Stimulated activated CD8-positive, alpha-beta memory T cell treated with anti-CD3 and anti-CD28 coated beads, Interleukin-2, amount 100 ng/mL, for 1 hour (primary cell): ENCODE data around the gene CENPM.
A peak's percentile ranks its signal among the peaks of the same experiment; 100 is the strongest.

ENCODE experiments used
- DNase-seq, 2 donors: peaks; one replicate each; pipeline ENCODE4 v3.0.0-alpha.2; 2020; ENCODE audit warnings: low read depth in 2 of 2

The CENPM gene

DNA sequence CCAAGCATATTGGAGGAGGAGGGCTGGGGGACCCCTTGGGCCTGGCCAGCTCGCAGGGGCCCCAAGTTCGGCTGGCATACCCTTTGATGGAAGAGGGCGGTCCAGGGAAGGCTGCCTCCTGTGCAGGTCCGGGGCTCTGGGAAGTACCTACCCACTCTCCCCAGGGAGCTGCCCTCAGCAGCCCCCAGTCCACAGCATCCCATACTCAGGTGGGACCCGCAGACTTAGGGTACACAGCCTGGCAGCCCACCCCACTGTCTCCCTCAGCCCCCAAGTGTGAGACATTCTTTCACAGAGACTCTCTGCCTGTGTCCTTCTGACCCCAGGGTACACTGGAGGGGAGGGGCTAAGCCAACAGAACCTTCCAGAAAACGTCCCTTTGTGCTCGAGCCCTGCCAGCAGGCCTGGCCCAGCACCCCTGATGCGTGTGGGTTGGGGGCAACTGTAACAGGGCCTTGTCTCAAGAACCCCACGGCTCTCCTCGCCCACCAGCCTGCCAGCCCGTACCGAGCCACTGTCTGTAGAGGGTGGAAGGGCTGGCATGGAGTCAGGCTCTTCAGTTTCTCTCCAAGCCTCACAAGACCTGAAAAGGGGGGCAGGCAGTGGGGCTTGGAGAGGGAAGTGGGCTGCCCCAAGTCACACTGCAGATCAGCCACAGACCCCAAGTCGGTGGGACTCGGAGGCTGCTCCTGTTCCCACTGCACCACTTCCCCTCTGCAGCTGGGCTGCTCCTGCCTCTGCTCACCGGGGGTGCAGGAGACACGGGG, 13.4 kb downstream of the CENPM start:
- no peak for DNase-seq

DNA sequence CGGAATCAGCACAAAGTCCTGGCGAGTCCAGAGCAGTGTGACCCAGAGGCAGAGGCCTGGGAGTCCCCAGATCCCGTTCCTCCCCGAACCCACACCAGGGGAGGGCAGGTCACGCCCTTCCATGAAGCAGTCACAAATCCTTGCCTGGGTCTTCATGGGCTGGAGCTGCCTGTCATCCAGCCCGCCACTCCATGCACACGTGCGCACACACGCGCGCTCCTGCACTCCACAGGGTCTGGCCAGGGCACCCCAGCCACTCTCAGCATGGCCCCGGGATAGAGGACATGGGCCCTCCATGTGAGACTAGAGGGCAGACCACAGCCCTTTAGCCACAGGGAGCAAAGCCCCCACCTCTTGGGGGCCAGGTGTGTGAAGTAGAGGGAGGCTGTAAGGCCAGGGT, 14.6 kb downstream of the CENPM start:
- no peak for DNase-seq

DNA sequence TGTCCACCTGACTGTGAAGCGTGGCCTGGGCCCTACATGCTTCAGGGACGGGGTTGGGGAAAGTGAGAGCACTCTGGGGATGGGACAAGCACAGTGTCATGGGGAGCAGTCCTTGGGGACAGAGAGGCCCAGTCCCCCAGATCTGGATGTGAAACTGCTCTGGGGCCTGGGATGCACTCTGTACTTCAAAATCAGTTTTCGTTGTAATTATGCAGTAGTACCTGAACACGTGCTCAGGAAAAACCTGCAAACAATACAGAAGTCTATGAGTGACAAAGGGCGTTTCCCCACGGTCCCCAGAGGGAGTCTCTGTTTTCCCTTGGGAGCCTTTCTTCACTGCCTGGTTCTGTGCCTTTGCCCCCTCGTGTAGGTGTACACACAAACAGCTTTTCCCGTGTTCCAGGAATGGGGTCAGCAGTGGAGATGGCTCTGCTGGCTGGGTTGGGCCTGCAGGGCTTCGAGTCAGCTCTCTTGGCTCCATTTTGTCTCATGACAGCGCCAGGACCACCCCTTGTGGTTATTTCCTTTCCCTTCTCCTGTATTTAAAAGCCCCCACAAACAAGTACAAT, 15.2 kb downstream of the CENPM start:
- no peak for DNase-seq

DNA sequence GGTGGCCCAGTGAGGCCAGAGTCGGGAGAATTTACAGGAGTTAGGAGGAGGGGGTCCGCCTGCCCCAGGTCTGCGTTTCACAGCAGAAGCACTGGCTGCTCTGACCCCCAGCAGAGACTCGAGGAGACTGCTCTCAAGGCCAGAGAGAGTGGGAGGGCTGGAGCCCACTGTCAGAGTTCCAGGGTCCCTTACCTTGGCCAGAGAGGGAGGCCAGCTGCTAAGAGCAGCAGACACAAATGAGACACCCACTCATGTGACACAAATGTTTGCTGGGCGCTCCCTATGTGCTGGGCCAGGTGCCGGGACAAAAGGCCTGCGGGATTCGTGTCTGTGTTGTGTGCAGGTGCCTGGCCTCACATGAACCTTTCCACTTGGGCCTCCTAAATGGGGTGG, 17.5 kb downstream of the CENPM start:
- no peak for DNase-seq

DNA sequence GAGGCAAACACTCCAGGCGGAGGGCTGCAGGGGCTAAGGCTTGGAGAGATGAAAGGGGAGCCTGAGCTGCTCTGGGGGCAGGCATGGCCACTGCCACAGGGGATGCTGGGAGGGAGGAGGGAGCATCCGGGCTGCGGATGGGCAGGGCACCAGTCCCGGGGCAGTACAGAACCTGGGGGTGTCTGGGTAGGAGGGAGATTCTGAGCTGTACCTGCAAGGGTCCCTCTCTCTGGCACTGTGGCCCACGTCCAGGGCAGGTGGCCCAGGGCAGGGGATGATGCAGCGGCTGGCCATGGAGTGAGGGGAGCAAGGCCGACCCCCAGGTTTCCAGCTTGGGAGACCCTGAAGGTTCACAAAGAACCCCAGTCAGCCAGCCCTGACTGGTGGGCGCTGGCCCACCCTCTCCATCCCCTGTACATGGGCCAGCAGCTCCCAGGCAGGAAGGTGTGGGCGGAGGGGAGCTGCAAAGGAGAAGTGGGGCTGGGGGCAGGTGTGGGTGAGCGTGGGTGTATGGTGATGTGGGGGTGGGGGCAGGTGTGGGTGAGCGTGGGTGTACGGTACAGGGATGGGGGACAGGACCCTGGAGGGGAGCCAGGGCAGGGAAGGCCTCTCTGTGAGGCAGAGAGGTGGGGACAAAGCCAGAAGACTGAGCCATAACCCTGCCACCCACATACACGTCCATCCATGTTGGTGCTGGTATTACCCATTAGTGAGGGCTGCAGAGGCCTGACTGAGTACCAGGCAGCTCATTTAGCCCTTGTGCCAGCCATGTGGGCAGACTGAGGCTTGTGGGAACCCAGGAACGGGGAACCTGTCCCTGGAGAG, 18.1 kb downstream of the CENPM start:
- DNase-seq = no peak

DNA sequence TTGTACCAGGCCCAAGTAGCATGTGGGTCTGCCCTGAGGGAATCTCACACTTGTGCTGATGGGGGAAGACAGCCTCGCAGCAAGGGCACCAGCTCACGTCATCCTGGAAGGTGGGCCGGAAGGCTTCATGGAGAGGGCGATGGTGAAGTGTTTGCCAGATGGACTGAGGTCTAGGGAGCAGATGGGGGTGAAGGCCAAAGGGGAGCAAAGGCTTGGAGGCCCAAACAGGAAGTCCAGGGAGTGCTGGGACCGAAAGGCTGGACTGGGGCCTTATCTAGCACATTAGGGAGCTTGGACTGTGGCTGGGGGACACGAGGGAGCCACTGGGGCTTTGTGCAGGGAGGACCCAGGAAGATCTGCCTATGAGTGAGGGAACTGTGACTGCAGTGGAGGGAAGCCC, 19.1 kb downstream of the CENPM start:
- no peak for DNase-seq

DNA sequence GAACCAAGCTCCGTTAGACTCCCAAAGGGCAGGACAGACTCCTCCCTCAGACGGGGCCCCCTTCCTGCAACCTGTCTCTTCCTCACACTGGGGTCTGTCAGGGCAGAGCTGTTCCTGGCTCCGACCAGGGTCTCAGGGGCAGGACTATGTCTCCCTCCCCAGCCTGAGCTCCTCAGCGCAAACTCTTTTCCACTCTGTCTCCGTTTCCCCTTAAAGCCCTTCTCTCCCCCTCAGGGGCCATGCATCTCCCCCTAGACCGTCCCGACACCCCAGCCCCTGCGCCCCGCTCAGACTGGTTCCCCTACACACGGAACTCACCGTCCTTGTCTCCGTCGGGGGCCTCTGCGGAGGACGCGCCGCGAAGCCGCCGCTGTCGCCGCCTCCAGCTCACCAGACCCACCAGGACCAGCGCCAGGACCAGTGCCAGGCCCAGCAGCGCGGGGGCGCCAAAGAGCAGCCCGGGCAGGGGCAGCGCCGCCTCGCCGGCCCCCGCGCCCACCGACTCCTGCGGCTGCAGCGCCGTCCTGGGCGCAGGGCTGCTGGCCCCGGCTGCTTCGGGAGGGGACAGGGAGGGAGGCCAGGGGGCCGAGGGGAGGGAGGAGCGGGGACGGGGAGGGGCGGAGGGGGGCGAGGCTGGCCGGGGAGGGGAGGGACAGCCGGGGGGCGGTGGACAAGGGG, 21.0 kb downstream of the CENPM start:
- peak; percentile 47 to 60 for DNase-seq

DNA sequence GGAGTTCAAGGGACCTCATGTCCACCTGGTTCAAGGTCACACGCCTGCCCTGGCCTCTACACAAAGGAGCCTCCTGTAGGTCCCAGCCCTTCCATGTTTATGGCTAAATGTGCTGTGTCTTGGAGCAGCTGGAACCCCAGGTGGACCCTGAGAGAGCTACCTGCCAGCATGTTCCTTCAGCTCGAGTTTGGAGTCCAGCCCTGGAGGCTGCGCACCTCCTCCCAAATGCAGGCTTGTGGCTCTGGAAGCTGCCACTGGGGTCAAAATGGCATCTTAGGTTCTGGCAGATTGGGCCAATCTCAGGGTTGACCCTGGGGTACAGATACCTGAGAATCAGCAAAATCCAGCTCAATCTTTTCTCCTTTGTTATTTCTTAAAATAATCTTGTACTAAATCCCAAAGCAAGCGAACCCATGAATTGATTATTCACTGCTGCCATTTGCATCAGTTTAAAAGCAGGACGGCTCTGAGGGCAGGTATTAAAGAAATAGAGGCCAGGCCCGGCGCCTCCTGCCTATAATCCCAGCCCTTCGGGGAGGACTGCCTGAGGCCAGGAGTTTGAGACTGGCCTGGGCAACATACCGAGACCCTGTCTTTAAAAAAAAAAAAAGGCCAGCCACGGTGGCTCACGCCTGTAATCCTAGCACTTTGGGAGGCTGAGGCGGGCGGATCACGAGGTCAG, 23.2 kb downstream of the CENPM start:
- no peak for DNase-seq

DNA sequence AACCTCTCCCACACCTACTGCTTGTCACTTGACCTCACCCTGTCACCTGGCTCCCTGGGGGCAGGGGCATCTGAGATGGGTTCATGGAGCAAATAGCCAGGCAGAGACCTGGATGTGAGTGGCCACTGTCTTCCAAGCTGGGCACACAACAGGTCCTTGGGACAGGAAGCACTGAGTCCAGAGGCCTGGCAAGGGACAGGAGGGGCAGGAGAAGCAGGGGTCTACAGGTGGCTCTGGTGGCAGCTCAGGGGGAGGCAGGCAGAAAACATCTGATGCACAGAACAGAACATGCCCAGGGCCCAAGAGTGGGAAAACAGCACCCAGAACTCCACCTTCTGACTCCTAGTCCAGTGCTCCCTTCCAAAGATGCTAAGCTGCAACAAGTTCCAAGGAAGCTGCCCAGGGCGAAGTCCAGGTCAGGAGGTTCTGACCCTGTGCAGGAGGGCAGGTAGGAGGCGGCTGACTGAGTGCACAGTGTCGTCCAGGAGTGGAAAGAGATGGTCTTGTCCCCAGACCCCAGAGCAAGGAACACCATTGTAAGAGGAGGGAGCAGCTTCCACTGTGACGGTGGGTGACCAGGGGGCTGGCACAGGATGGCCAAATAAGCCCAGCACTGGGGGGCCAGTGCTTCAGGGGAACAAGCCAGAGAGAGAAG, 23.9 kb downstream of the CENPM start:
- DNase-seq = no peak

DNA sequence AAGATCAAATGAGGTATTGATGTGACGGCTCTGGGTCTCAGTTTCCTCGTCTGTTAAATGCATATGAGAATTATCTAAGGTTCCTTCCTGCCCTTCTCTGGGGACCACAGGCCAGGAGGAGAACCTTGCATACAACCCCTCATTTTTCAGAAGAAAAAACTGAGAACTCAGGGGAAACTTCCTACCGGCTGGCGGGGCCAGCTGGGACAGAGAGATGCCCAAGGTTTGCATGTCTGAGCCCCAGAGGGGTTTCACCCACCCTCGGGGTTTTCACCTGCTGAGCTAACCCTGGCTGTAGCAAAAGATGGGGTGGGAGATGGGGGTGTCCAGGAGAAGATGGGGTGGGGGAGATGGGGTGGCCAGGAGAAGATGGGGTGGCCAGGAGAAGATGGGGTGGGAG, 24.6 kb downstream of the CENPM start:
- no peak for DNase-seq

DNA sequence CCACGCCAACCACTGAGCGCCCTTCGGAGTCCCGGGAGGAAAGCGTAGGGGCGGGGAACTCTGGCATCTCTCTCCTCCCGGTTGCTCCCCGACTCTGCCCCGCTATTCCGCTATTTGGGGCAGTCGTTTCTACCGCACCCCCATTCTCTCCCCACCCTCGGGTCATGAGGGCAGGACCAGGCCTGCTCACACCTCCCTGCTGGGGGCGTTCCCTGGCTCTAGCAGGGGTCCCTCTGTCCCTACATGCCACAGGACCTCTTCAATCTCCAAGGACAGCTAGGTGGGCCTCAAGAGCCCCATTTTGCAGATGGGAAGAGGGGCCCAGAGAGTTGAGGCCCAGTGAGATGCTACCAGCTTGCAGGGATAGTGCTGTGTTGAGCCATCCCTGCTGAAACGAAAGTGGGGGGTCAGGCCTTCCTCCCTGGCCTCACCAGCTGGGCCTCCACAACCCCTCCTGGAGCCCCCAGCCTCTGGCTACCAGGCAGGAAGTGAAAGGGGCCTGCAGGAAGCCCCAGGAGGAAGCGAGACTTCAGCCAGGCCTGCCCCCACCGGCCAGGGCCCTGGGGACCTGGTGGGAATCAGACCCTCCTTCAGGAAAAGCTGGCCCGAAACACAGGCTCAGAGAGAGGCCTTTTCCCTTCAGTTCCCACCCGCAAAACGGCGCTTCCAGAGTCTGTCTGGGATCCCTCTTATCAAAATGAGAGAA, 26.5 kb downstream of the CENPM start:
- no peak for DNase-seq

DNA sequence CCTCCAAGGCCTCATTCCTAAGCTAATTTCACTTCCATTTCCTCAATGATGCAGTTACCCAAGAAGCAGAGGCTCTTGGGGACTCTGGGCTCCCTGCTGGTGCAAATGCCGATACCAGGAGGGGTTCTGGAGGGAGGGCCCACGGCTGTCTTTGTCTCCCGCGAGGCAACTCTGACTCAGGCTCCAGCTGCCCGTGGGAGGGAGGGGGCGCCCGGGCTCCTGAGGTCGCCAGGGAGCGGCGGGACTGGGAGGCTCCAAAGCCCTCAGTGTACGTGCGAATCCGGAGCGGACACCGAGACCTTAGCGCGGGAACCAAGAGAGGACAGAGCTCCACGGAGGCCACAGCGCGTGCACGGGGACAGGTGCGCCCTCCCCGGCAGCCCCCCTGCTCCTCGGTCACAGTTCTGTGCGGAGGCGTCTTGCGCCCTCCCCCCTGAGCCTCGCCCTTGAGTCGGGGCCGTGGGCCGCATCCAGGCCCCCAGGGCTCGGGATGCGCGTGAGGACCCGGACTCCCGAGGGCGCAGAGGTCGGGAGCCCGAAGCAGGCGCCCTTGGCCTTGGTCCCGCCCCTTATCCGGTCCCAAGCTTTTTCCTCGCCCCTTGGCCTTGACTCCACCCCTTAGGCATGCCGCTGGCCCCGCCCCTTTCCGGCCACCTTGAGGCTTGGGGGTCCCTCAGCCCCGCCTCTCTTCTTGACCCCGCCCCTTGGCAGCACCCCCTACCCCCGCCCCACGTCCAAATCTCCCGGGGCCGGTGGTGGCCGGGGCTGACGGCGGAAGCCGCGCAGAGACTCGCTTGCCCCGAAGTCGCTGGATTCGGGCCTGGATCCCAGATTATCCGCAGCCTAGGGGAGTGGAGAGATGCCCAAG, 27.4 kb downstream of the CENPM start:
- DNase-seq = no peak

DNA sequence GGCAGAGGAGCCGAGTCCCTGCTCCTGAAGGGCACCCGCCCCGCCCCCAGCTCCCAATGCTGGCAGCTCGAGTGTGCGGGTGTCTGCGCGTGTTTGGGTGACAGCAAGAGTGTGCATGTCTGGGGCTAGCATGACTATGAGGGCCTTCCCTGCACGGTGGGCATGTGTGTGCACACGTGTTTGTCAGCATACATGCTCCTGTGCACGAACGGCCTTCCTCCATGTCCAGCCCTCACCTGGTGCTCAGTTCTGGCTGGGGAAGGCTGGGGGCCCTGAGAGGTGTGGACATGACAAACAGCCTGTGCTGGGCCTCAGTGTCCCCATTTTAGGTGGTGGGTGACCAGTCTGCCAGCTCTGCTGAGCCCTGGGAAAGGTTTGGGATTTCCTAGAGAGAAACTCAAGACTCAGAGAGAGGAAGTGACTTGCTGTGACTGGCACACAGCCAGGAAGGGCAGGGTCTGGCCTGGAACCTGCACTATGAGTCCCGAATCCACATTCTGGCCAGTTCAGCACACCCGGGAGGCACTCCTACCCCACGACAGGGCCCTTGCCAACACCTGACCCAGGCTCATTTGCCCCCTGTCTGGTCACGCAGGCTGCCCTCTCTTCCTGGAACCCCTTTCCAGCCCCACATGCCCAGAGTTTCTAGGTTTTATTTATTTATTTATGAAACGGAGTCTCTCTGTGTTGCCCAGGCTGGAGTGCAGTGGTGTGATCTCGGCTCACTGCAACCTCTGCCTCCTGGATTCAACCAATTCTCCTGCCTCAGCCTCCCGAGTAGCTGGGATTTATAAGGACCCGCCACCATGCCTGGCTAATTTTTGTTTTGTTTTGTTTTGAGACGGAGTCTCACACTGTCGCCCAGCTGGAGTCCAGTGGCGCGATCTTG, 28.8 kb downstream of the CENPM start:
- DNase-seq = no peak

DNA sequence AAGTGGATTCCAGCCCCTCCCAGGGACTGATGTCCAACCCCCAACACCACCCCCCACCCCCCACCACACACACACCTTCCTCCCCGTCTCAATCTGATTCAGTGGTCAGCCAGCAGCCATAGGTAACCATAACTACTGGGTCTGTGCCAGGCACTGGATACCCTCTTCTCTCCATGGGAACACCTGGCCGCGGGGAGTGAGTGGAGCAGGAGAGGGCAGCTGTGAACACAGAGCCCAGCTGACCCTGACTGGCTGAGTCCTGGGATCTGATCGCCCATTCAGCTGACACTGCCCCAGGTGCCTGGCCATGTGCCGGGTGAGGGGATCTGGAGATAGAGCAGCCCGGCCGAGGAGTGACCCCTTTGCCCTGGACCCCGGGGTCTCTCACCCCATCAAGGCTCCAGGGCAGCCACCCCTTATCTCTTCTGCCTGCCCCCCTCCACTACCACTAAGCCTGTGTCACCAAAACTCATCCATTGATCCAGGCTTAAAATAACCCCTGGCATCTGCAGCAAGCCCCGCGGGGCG, 29.5 kb downstream of the CENPM start:
- DNase-seq = no peak

DNA sequence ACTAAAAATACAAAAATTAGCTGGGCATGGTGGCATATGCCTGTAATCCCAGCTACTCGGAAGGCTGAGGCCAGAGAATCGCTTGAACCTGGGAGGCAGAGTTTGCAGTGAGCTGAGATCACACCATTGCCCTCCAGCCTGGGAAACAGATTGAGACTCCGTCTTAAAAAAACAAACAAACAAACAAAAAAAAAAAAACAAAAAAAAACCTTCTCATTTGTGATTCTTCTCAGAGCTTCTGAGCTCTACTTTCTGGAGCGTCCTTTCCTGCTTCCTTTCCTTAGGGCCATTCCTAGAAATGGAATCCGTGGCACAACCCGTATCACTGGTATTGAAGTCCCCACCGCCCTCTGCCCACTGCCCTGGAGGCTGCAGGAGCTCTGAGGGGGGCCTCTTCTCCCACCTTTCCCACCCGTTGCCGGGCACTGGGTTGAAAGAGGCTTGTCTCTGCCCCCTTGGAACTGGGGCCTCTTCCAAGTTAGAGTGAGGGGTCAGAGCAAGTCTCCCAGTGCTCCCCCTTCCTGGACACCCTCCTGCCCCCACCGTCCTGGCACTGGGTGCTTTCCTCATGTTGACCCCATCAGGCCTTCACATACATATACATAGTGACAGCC, 30.1 kb downstream of the CENPM start:
- no peak for DNase-seq

DNA sequence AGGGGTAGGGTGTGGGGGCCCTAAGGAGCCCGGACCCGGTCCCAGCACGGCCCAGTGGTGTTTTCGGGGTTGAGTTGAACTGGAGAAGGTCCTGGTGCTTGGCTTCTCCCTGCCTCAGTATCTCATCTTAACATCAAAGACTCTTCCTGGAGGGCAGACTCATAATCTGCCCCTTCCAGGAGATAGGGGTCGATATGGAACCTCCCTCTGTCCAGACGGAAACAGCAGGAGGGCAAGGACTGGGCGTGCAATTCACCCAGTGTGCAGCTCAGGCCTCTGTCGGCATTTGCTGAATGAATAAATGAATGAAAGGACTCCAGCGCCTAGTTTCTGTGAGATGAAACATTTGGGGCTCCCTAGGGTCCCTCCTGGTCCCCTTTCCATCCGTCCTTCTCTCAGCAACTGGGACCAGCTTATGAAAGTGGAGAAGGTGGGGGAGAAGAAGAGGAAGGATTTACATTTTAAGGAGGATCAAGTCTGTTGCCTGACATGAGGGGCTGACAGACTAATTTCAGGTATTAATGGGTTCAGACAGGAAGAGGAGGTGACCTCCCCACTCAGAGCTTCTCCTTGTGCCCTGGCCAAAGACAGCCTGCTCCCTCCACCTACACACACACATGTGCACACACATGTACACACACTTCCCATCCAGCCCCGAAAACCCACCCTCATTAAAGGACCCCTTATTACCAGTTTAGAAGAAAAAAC, 31.0 kb downstream of the CENPM start:
- no peak for DNase-seq
